IPS-18a (cell line): Measurements from ENCODE around the gene EIF6.
"Not testable (repeated sequence)": the region's sequence is repeated elsewhere in the genome, so short reads cannot be mapped to it uniquely, and the experiment has no call there.

Source experiments
- H3K27ac ChIP-seq: one replicate; pipeline ENCODE4 v1.5.1; 2013; ENCODE audit warnings: low read length
- H3K27me3 ChIP-seq: one replicate; pipeline ENCODE4 v1.6.1; 2013; ENCODE audit warnings: mild to moderate bottlenecking, low read length; ENCODE audit not compliant: control insufficient read depth, insufficient read depth
- H3K36me3 ChIP-seq: one replicate; pipeline ENCODE4 v1.6.1; 2013; ENCODE audit warnings: low read depth, low read length; ENCODE audit not compliant: control insufficient read depth
- H3K4me1 ChIP-seq: one replicate; pipeline ENCODE4 v1.6.1; 2013; ENCODE audit warnings: low read depth, low read length; ENCODE audit not compliant: control insufficient read depth
- H3K4me3 ChIP-seq: one replicate; pipeline ENCODE4 v1.5.1; 2013; ENCODE audit warnings: low read length
- H3K9ac ChIP-seq: one replicate; pipeline ENCODE4 v1.6.1; 2013; ENCODE audit warnings: mild to moderate bottlenecking, low read length, moderate library complexity
- H3K9me3 ChIP-seq: one replicate; pipeline ENCODE4 v1.6.1; 2013; ENCODE audit warnings: low read depth, low read length; ENCODE audit not compliant: control insufficient read depth

The EIF6 gene

GRCh38 chr20:35270021-35270902 is 14.3 kb downstream of the EIF6 start:
- H3K36me3 ChIP-seq, result no peaks in the 10 kb centered on the region
- H3K27ac ChIP-seq, result no peak overlapping the region
- H3K9ac ChIP-seq, result no peak overlapping the region
- H3K4me1 ChIP-seq, result peaks cover 6% of the 10 kb centered on the region
- H3K9me3 ChIP-seq, result no peaks in the 10 kb centered on the region
- H3K27me3 ChIP-seq, result no peaks in the 10 kb centered on the region
- H3K4me3 ChIP-seq, result no peak overlapping the region

DNA sequence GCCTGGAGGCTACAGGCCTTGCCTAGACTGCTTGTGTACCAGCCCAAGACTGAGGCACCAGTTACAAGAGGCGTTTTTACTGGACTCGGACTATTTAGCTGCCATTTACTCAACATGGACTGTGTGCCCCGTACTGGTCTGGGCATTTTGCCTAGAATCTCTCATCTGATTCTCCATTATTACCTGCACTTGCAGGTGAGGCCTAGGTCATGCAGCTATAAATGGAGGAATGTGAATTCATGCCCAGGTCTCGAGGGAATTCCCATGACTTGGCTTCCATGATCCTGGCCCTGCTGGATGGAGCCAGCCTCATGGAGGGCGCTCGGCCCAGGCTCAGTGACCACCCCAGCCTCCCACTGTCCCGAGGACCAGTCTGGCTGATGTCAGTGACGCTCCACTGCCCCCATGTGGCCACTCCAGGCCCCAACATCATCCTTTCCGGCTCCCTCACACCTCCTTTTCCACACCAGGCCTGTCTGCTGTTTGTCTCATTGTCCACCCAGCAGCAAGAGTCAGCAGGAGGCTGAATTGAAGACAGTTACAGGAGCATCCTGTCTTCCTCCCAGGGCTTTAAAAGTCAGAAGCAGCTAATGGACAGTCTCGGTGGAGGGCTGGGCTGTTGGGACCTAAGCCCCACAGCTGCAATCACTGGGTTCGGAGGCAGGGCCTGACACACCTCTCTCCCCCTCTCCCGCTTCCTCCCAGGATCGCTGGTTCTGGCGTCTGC is 15.4 kb downstream of the EIF6 start:
- H3K4me3 ChIP-seq, result no peak overlapping the region
- H3K9ac ChIP-seq, result no peak overlapping the region
- H3K27me3 ChIP-seq, result no peaks in the 10 kb centered on the region
- H3K4me1 ChIP-seq, result peaks cover 6% of the 10 kb centered on the region
- H3K36me3 ChIP-seq, result no peaks in the 10 kb centered on the region
- H3K27ac ChIP-seq, result no peak overlapping the region
- H3K9me3 ChIP-seq, result no peaks in the 10 kb centered on the region

DNA sequence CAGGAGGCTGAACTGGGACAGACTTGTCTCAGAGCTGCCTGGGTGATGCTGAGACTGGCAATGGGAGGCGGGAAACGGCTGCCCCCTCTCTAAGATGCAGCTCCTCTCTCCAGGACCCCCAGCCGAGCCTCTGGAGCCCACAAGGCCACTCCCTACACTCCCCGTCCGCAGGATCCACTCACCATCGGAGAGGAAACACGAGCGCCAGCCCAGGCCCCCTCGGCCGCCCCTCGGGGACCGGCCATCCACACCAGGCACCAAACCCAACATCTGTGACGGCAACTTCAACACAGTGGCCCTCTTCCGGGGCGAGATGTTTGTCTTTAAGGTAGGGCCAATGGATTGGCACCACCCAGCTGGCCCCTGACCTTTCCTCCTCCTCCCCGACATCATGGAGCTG is 17.5 kb downstream of the EIF6 start:
- Histone ChIP-seq H3K9ac (no peak overlapping the region), H3K27ac (no peak overlapping the region), H3K4me1 (peaks cover 16% of the 10 kb centered on the region)

DNA sequence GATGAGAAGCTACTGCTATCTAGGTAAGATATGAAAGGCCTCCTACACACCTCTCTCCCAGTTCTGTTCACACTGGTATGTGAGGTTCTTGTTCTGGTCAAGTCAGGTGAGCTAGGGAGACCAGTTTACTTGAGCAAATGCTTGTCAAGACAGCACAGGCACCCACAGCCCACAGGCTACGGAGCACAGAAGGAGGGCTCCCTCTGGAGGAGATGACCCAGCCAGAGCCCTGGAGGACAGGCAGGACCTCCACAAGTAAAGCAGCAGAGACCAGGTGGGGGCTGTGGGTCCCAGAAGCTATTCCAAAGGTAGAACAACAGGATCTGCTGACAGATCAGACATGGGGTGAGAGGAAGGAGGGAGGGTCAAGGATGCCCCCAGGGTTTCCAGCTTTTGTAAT is 19.8 kb downstream of the EIF6 start:
- Histone ChIP-seq H3K36me3 (no peaks in the 10 kb centered on the region), H3K4me1 (peaks cover 32% of the 10 kb centered on the region), H3K4me3 (no peak overlapping the region), H3K9ac (no peak overlapping the region), H3K9me3 (no peaks in the 10 kb centered on the region), H3K27ac (no peak overlapping the region), H3K27me3 (no peaks in the 10 kb centered on the region)

More for the DNA sequence above, 17.5 kb downstream of the EIF6 start:
- Histone ChIP-seq H3K9me3 (no peaks in the 10 kb centered on the region), H3K36me3 (no peaks in the 10 kb centered on the region), H3K4me3 (no peak overlapping the region), H3K27me3 (no peaks in the 10 kb centered on the region)

GRCh38 chr20:35263532-35264341 is 20.8 kb downstream of the EIF6 start:
- no peaks in the 10 kb centered on the region for H3K9me3 ChIP-seq
- H3K36me3 ChIP-seq, result no peaks in the 10 kb centered on the region
- H3K4me1 ChIP-seq, result peaks cover 33% of the 10 kb centered on the region
- peak overlapping the region; percentile 82 for H3K27ac ChIP-seq
- H3K4me3 ChIP-seq, result peak overlapping the region; percentile 18
- H3K9ac ChIP-seq, result peak overlapping the region; percentile 55
- H3K27me3 ChIP-seq, result no peaks in the 10 kb centered on the region

- Histone ChIP-seq H3K9ac (peak overlapping the region; percentile 55), H3K4me1 (peaks cover 33% of the 10 kb centered on the region)
These were observed 21.6 kb downstream of the EIF6 start for GRCh38 chr20:35262731-35263531.

DNA sequence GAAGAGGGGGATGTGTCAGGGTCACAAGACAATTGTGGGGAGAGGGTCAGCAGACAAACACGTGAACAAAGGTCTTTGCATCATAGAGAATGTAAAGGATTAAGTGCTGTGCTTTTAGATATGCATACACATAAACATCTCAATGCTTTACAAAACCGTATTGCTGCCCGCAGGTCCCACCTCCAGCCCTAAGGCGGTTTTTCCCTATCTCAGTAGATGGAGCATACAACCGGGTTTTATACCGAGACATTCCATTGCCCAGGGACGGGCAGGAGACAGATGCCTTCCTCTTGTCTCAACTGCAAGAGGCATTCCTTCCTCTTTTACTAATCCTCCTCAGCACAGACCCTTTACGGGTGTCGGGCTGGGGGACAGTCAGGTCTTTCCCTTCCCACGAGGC is 22.3 kb downstream of the EIF6 start:
- H3K27ac ChIP-seq, H3K27me3 ChIP-seq, H3K36me3 ChIP-seq, H3K9ac ChIP-seq, H3K4me3 ChIP-seq, H3K9me3 ChIP-seq: not testable (repeated sequence)
- H3K4me1 ChIP-seq, result peaks cover 33% of the 10 kb centered on the region

More at GRCh38 chr20:35262731-35263531, 21.6 kb downstream of the EIF6 start:
- peak overlapping the region; percentile 82 for H3K27ac ChIP-seq
- H3K4me3 ChIP-seq, H3K9me3 ChIP-seq, H3K36me3 ChIP-seq, H3K27me3 ChIP-seq: not testable (repeated sequence)

GRCh38 chr20:35260426-35260825 is 24.1 kb downstream of the EIF6 start:
- Histone ChIP-seq H3K36me3 (no peaks in the 10 kb centered on the region), H3K4me1 (peaks cover 33% of the 10 kb centered on the region), H3K4me3 (no peak overlapping the region), H3K27ac (no peak overlapping the region), H3K27me3 (no peaks in the 10 kb centered on the region), H3K9me3 (no peaks in the 10 kb centered on the region), H3K9ac (no peak overlapping the region)

GRCh38 chr20:35257175-35257909 is 27.2 kb downstream of the EIF6 start:
- H3K27ac ChIP-seq, result no peak overlapping the region
- no peak overlapping the region for H3K4me3 ChIP-seq
- H3K9ac ChIP-seq, result no peak overlapping the region
- no peaks in the 10 kb centered on the region for H3K27me3 ChIP-seq
- peaks cover 23% of the 10 kb centered on the region for H3K4me1 ChIP-seq
- H3K9me3 ChIP-seq, result no peaks in the 10 kb centered on the region
- H3K36me3 ChIP-seq, result no peaks in the 10 kb centered on the region

GRCh38 chr20:35254448-35254999 is 30.0 kb downstream of the EIF6 start:
- Histone ChIP-seq H3K9me3 (no peaks in the 10 kb centered on the region), H3K27me3 (no peaks in the 10 kb centered on the region), H3K27ac (no peak overlapping the region), H3K4me3 (no peak overlapping the region), H3K4me1 (peaks cover 10% of the 10 kb centered on the region), H3K36me3 (no peaks in the 10 kb centered on the region), H3K9ac (no peak overlapping the region)
